Measurements from ENCODE around the gene ATM.

Gene ATM

GRCh38 chr11:108239076-108239475 is 16.2 kb downstream of the ATM start:
- DNase-seq (ENCODE audit: low spot score), result no peak
- in situ Hi-C loops (cut with MboI; ENCODE audit: low pct_unique_long_range_greater_than_20kb, low sequenced_read_pairs, unreplicated experiment), result no loop called here

GRCh38 chr11:108241330-108242037 is 18.6 kb downstream of the ATM start:
- TF ChIP-seq CTCF (IDR thresholded peaks at IDR 0.05; ENCODE audit: extremely low read depth, insufficient read depth, missing control alignments), result no peak
- in situ Hi-C loops (cut with MboI; ENCODE audit: low pct_unique_long_range_greater_than_20kb, low sequenced_read_pairs, unreplicated experiment), result no loop called here
- no peak for DNase-seq (ENCODE audit: low spot score)

More at GRCh38 chr11:108239076-108239475, 16.2 kb downstream of the ATM start:
- no peak for TF ChIP-seq CTCF (IDR thresholded peaks at IDR 0.05; ENCODE audit: extremely low read depth, insufficient read depth, missing control alignments)

GRCh38 chr11:108242422-108242821 is 19.6 kb downstream of the ATM start:
- TF ChIP-seq CTCF (IDR thresholded peaks at IDR 0.05; ENCODE audit: extremely low read depth, insufficient read depth, missing control alignments), result no peak
- DNase-seq (ENCODE audit: low spot score), result no peak
- in situ Hi-C loops (cut with MboI; ENCODE audit: low pct_unique_long_range_greater_than_20kb, low sequenced_read_pairs, unreplicated experiment), result no loop called here

GRCh38 chr11:108246308-108246707 is 23.4 kb downstream of the ATM start:
- DNase-seq (ENCODE audit: low spot score), result no peak
- in situ Hi-C loops (cut with MboI; ENCODE audit: low pct_unique_long_range_greater_than_20kb, low sequenced_read_pairs, unreplicated experiment), result no loop called here
- no peak for TF ChIP-seq CTCF (IDR thresholded peaks at IDR 0.05; ENCODE audit: extremely low read depth, insufficient read depth, missing control alignments)

- no peak for TF ChIP-seq CTCF (IDR thresholded peaks at IDR 0.05; ENCODE audit: extremely low read depth, insufficient read depth, missing control alignments)
- in situ Hi-C loops (cut with MboI; ENCODE audit: low pct_unique_long_range_greater_than_20kb, low sequenced_read_pairs, unreplicated experiment), result no loop called here
- DNase-seq (ENCODE audit: low spot score), result no peak
Observed at GRCh38 chr11:108246885-108247284, 24.0 kb downstream of the ATM start.

GRCh38 chr11:108253176-108253575 is 30.3 kb downstream of the ATM start:
- no peak for TF ChIP-seq CTCF (IDR thresholded peaks at IDR 0.05; ENCODE audit: extremely low read depth, insufficient read depth, missing control alignments)
- in situ Hi-C loops (cut with MboI; ENCODE audit: low pct_unique_long_range_greater_than_20kb, low sequenced_read_pairs, unreplicated experiment), result no loop called here
- no peak for DNase-seq (ENCODE audit: low spot score)
